HepG2 (cell line): ENCODE data around the gene KCNG4. TPM values are rescaled to one million over a fixed set of nuclear protein-coding genes. Genes with fewer than 3 reads are reported as not detected.

ENCODE experiments used
- ATAC-seq: fragments of 200-7000 bp; cut with Tn5 transposase; 3 replicates; pipeline ENCODE4 v1.9.1; 2020; ENCODE audit warnings: mild to moderate bottlenecking, moderate library complexity
- BruUV-seq: library from RNA; stranded (reverse); fragments of 400-500 nt; replicated peaks from 2 replicates; lab custom pipeline; 2021; lab: Mats Ljungman, UMichigan
- CTCF ChIA-PET: fragments of 300-600 bp; formaldehyde crosslinking; extraction: SDS; loops from one replicate; lab custom pipeline; 2021; ENCODE audit warnings: low total read pairs, inconsistent platforms, low intra/inter-chr PET ratio; lab: Yijun Ruan, JAX
- POLR2A ChIA-PET: fragments of 350-600 bp; sonication (Branson Sonifier 250); formaldehyde crosslinking; loops from one replicate; lab custom pipeline; 2020; ENCODE audit warnings: antibody characterized with exemption, inconsistent platforms; lab: Yijun Ruan, JAX
- DNase-seq: peaks from one replicate; pipeline ENCODE4 v3.0.0-alpha.2; 2015; ENCODE audit warnings: low spot score
- FAIRE-seq: peaks from 3 replicates; lab custom pipeline; 2011; peaks lifted over from hg19 to GRCh38; lab: Jason Lieb, UNC
- H2AFZ ChIP-seq: one replicate; pipeline ENCODE4 v1.6.1; 2011; ENCODE audit warnings: low read length, inconsistent platforms
- H3K27ac ChIP-seq: fragments of 300-600 bp; 3 replicates; pipeline ENCODE4 v1.8.0; 2011; ENCODE audit warnings: mixed run types, mild to moderate bottlenecking, mixed read lengths, low read length, inconsistent platforms; ENCODE audit not compliant: insufficient read depth; ENCODE audit errors: extremely low read length
- H3K27me3 ChIP-seq, 2 experiments: fragments of 200-600 bp in 1 of 2; 2 replicates in 1 of 2; 3 replicates in 1 of 2; pipeline versions ENCODE4 v1.6.0 to v1.8.0; 2011; ENCODE audit warnings: low read length in 2 of 2, mild to moderate bottlenecking in 2 of 2, moderate library complexity in 2 of 2, inconsistent platforms in 1 of 2; ENCODE audit not compliant: insufficient read depth in 2 of 2, control insufficient read depth in 1 of 2
- H3K36me3 ChIP-seq, 2 experiments: fragments of 200-600 bp in 1 of 2; replicated peaks in 1 of 2; 2 replicates in 1 of 2; 3 replicates in 1 of 2; pipeline versions ENCODE4 v1.5.1 to v1.8.0; 2011; ENCODE audit warnings: low read length in 2 of 2, inconsistent platforms in 1 of 2; ENCODE audit not compliant: insufficient read depth in 2 of 2, control insufficient read depth in 1 of 2
- H3K4me1 ChIP-seq: 2 replicates; pipeline ENCODE4 v1.5.1; 2012; ENCODE audit warnings: low read length, inconsistent platforms; ENCODE audit not compliant: insufficient read depth
- H3K4me2 ChIP-seq: 2 replicates; pipeline ENCODE4 v1.6.0; 2011; ENCODE audit warnings: low read depth, low read length, inconsistent platforms
- H3K4me3 ChIP-seq, 3 experiments: fragments of 200-600 bp in 1 of 3; sonication (generic), shearing (Covaris generic) in 1 of 3; replicated peaks in 1 of 3; 2 replicates each; pipeline ENCODE4 v1.5.1; 2011 to 2016; ENCODE audit warnings: low read length in 3 of 3, inconsistent platforms in 2 of 3, low read depth in 2 of 3, mild to moderate bottlenecking in 2 of 3, control low read depth in 1 of 3, mixed read lengths in 1 of 3; ENCODE audit not compliant: insufficient read depth in 1 of 3
- H3K79me2 ChIP-seq: one replicate; pipeline ENCODE4 v1.6.1; 2011; ENCODE audit warnings: low read length, inconsistent platforms; ENCODE audit not compliant: insufficient read depth
- H3K9ac ChIP-seq: 2 replicates; pipeline ENCODE4 v1.6.0; 2011; ENCODE audit warnings: mild to moderate bottlenecking, low read depth, low read length, inconsistent platforms; ENCODE audit not compliant: insufficient read depth
- H3K9me3 ChIP-seq: 2 replicates; pipeline ENCODE4 v1.5.1; 2012; ENCODE audit warnings: mild to moderate bottlenecking, low read length
- H4K20me1 ChIP-seq: 2 replicates; pipeline ENCODE4 v1.6.0; 2011; ENCODE audit warnings: inconsistent platforms, mild to moderate bottlenecking, low read length, moderate library complexity; ENCODE audit not compliant: insufficient read depth
- FOXK1 ChIP-seq: sonication (generic); formaldehyde crosslinking; IDR thresholded peaks from 2 replicates; pipeline ENCODE4 v1.4.0; 2020; ENCODE audit warnings: low read depth, missing genetic modification reagents, borderline replicate concordance
- GATAD1 ChIP-seq: IDR thresholded peaks from 2 replicates; pipeline ENCODE4 v1.6.1; 2016; ENCODE audit warnings: missing genetic modification reagents, missing compliant biosample characterization
- HNF4A ChIP-seq: sonication (generic); formaldehyde crosslinking; IDR thresholded peaks from 2 replicates; pipeline ENCODE4 v1.4.0; 2020; ENCODE audit warnings: missing genetic modification reagents
- HNRNPL ChIP-seq: fragments of 200-400 bp; formaldehyde crosslinking; IDR thresholded peaks from 2 replicates; pipeline ENCODE4 v1.6.1; 2017; ENCODE audit warnings: mild to moderate bottlenecking, low read depth, low read length
- MAFG ChIP-seq: sonication (generic); formaldehyde crosslinking; IDR thresholded peaks from 2 replicates; pipeline ENCODE4 v1.5.1; 2020; ENCODE audit warnings: mild to moderate bottlenecking, missing genetic modification reagents
- NFAT5 ChIP-seq: sonication (generic); formaldehyde crosslinking; IDR thresholded peaks from 2 replicates; pipeline ENCODE4 v1.4.0; 2020; ENCODE audit warnings: missing genetic modification reagents
- POLR2AphosphoS2 ChIP-seq: IDR thresholded peaks from 2 replicates; pipeline ENCODE4 v1.6.1; 2011; ENCODE audit warnings: low read depth, low read length, improper control_type of control experiment
- ZBTB1 ChIP-seq: sonication (generic); formaldehyde crosslinking; IDR thresholded peaks from 2 replicates; pipeline ENCODE4 v1.4.0; 2020; ENCODE audit warnings: missing genetic modification reagents, borderline replicate concordance
- ZFY ChIP-seq: sonication (generic); formaldehyde crosslinking; IDR thresholded peaks from 2 replicates; pipeline ENCODE4 v1.4.0; 2020; ENCODE audit warnings: missing genetic modification reagents
- ZNF512 ChIP-seq: sonication (generic); formaldehyde crosslinking; IDR thresholded peaks from 2 replicates; pipeline ENCODE4 v1.4.0; 2020; ENCODE audit warnings: mild to moderate bottlenecking, missing genetic modification reagents
- ZNF605 ChIP-seq: sonication (generic); formaldehyde crosslinking; IDR thresholded peaks from 2 replicates; pipeline ENCODE4 v1.8.0; 2022; ENCODE audit warnings: mild to moderate bottlenecking, missing genetic modification reagents
- ZNF776 ChIP-seq: sonication (generic); formaldehyde crosslinking; IDR thresholded peaks from 2 replicates; pipeline ENCODE4 v1.4.0; 2020; ENCODE audit warnings: mild to moderate bottlenecking, missing genetic modification reagents
- WGBS: methylation state at CpG from one replicate; pipeline ENCODE4 v1.1.6; 2017; ENCODE audit warnings: low lambda C conversion rate; 5-methylcytosine and 5-hydroxymethylcytosine counted together
- in situ Hi-C: cut with HindIII; loops from 2 replicates; pipeline ENCODE4 v1.10.0; 2017; ENCODE audit warnings: low pct_unique_long_range_greater_than_20kb; ENCODE audit not compliant: extremely low pct_ligation_motif_present
- intact Hi-C: fragments of 100-400 bp; cut with micrococcal nuclease; formaldehyde crosslinking; loops from one replicate; pipeline ENCODE4 v1.10.0; 2022; ENCODE audit not compliant: unreplicated experiment
- polyA plus RNA-seq, 8 experiments: library from polyadenylated mRNA; depleted of rRNA in 3 of 8; stranded (reverse) in 7 of 8; unstranded in 1 of 8; fragments of >200 nt; fragmentation: Illumina TruSeq in 4 of 8; extraction: Trizol in 4 of 8; gene quantifications; 2 replicates each; pipeline versions ENCODE4 v1.2.1 to v1.2.3, GENCODE V29; 2011 to 2016; ENCODE audit warnings: low read depth in 4 of 8, missing spikeins in 1 of 8, mixed read lengths in 1 of 8; ENCODE audit not compliant: insufficient read depth in 1 of 8
- total RNA-seq, 5 experiments: library from RNA; depleted of rRNA; stranded (reverse); fragments of >200 nt; fragmentation: Illumina TruSeq; extraction: Trizol; gene quantifications; 2 replicates each; pipeline ENCODE4 v1.2.3, GENCODE V29; 2016; ENCODE audit warnings: low read depth in 1 of 5

Gene KCNG4
- total and polyA plus RNA-seq, 2 of the 13 experiments (the other 11 are each of a cell fraction or from before 2014, with no cell fraction given) = not detected

- TF ChIP-seq GATAD1 (CRISPR knock-in tag) = peak; percentile 21; the same call in 1 of the 2 replicates
- TF ChIP-seq MAFG (CRISPR knock-in tag) = no peak
- no peak for TF ChIP-seq FOXK1 (CRISPR knock-in tag)
- no peak for TF ChIP-seq ZBTB1
- no peak for TF ChIP-seq ZNF605 (CRISPR knock-in tag)
- TF ChIP-seq HNRNPL = no peak
- TF ChIP-seq, all 625 proteins: peak for 48
Measured at GRCh38 chr16:84175350-84176081, 64.3 kb downstream of the KCNG4 start (continued).

GRCh38 chr16:84174396-84174795, 65.4 kb downstream of the KCNG4 start:
- BruUV-seq = no TSS peak
- Histone ChIP-seq H3K9ac (no peak overlapping the region), H3K4me3 (no peak overlapping the region), H3K9me3 (no peaks in the 10 kb centered on the region), H3K36me3 (peaks cover 1 to 9% of the 10 kb centered on the region in 2 experiments; a peak in 2 of 5 replicates), H4K20me1 (no peaks in the 10 kb centered on the region), H3K4me2 (peak overlapping the region; percentile 28), H2AFZ (no peak overlapping the region), H3K4me1 (peaks cover 37% of the 10 kb centered on the region), H3K27ac (no peak overlapping the region), H3K27me3 (peaks cover 3 to 11% of the 10 kb centered on the region in 2 experiments; a peak in 4 of 5 replicates), H3K79me2 (no peaks in the 10 kb centered on the region)
- ChIA-PET CTCF (interaction anchor here (1.2 to 2.1 kb wide), 3 partner anchors 30 to 90 kb away, joined by 3 to 23 read pairs (median 6); partner anchors contain the start of genes DNAAF1 and HSDL1), POLR2A (no interaction called here)
- intact Hi-C loops = loop anchor here (2.0 kb wide), 1 partner anchor 30 kb away; the partner anchor contains the start of genes DNAAF1 and HSDL1
- FAIRE-seq = no peak
- in situ Hi-C loops = no loop called here
- no peak for ATAC-seq
- WGBS = 22% methylated on average over 11 of the region's 11 CpGs
- DNase-seq = no peak
- TF ChIP-seq POLR2AphosphoS2 = no peak
- no peak for TF ChIP-seq ZNF776
- TF ChIP-seq HNF4A (CRISPR knock-in tag) = no peak
- no peak for TF ChIP-seq ZNF512 (CRISPR knock-in tag)
- TF ChIP-seq NFAT5 (CRISPR knock-in tag) = no peak
- no peak for TF ChIP-seq ZFY (CRISPR knock-in tag)
